HG02938 (cell line): ENCODE results near the gene UNKL.

Experiments
- ATAC-seq: cut with Tn5 transposase; IDR thresholded peaks from one replicate; pipeline ENCODE4 v1.9.1; 2021; ENCODE audit warnings: mild to moderate bottlenecking, moderate library complexity; ENCODE audit not compliant: unreplicated experiment

UNKL gene

GRCh38 chr16:1342526-1343427, 71.7 kb downstream of the UNKL start:
- ATAC-seq = peak; percentile 92

DNA sequence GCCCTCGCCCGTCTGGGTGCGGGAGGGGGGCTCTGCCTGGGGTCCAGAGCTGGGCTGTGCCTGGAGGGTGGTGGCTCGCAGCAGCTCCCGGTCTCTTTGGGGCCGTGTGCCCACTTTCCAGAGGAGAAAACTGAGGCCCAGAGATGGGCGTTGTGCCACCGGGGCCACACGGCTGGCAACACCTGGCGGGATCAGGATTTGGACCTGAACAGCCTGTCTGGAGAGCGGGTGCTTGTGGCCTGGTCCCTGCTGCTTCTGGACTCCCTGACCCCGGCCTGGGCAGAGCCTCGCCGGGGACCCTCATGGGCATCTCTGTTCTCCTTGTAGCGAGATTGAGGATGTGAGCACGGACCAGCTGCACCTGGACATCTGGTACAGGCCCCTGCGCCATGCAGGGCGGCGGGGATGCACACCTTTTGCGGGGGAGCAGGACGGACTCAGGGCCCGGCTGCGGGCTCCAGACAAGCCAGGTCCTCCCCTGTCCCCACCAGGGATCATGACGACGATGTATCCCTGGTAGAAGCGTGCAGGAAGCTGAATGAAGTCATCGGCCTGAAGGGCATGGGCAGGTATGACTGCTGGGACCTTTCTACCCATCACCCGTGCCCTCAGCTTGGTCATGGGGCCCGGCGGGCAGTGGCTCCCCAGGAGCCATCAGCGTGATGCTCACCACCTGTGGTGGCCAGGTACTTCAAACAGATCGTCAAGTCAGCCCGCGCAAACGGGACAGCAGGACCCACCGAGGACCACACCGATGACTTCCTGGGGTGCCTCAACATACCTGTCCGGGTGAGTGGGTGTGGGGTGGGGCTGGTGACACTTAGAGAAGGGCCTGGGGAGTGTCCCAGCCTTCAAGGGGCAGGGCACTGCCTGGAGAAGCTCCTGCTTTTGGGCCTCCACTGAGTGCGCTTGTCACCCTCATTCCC, 72.7 kb downstream of the UNKL start:
- no peak for ATAC-seq

DNA sequence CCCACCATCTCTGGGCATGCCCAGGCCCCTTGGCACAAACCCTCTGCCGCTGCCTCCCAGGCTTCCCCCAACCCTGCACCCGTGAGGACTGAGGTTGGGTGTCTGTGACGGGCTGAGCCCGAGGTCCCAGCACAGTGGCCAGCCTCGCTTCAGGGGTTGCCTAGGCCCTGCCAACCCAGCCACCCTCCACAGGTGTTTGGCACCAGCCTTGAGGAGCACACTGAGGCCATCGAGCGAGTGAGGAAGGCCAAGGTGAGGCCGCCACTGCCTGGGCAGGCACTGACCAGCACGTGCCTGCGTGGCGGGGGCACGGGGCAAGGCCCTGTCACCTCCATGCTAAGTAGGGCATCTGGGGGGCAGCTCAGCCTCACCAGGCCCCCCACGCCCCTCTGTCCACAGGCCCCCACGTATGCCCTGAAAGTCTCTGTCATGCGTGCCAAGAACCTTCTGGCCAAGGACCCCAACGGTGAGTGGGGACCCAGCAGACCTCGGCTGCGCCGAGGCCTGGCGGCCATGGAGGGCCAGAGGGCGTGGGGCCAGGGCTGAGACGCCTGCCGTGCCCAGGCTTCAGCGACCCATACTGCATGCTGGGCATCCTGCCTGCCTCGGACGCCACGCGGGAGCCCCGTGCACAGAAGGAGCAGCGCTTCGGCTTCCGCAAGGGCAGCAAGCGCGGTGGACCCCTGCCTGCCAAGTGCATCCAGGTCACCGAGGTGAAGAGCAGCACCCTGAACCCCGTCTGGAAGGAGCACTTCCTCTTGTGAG, 73.6 kb downstream of the UNKL start:
- no peak for ATAC-seq

DNA sequence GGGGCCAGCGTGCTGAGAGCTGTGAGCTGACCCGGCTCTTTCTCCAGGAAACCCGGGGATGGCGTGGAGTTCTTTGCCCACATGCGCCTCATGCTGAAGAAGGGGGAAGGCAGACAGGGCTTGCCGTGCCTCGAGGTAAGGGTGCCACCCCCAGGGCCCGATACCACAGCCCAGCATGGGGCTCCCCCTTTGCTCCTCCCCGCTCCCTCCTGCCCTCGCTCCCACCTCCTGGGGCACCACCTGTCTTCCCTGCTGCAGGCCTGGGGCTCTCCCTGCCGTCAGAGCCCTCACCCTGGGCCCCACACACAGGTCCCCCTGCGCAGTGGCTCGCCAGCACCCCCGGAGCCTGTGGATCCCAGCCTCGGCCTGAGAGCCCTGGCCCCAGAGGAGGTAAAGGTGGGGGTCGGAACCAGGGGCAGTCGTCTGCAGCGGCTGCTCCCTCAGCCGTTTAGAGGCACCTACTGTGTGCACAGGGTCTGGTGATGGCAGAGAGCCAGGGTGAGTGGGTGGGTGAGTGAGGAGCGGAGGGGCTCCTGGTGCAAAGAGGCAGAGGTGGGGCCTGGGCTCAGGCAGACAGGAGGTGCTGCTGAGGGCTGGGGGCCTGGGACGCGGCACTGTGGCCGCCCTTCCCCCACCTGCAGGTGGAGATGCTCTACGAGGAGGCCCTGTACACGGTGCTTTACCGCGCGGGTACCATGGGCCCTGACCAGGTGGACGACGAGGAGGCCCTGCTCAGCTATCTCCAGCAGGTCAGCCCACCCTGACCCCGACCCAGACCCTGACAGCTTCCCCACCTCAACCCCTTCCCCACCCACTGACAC, 75.4 kb downstream of the UNKL start:
- ATAC-seq = no peak

DNA sequence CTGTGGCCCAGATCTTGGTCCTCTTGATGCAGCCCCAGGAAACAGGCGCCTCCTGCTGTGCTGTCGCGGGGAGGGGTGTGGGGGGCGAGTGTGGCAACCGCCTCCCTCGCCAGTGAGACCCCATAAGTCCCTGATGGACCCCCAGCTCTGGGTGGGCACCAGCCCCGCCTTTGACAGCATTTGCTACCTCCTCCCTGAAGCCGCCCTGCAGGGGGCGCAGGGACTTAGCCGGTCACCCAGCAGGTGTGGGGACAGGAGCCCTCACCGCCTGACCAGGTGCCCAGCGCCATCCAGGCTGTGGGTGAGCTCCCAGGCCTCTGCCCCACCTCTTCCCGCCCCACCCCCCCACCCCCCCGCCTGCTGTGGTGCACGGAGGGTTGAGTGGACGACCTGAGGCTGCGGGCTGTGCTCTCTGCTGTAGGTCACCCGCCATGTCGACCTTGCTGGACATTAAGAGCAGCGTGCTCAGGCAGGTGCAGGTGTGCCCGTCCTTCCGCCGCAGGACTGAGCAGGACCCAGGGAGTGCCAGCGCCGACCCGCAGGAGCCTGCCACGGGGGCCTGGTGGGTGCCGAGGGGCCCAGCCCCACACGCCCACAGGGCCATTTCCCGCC, 76.3 kb downstream of the UNKL start:
- ATAC-seq = no peak

- no peak for ATAC-seq
Measured at GRCh38 chr16:1337486-1337885, 77.0 kb downstream of the UNKL start.

GRCh38 chr16:1336619-1337018, 77.9 kb downstream of the UNKL start:
- ATAC-seq = no peak

- no peak for ATAC-seq
Measured at GRCh38 chr16:1335996-1336395, 78.5 kb downstream of the UNKL start.

DNA sequence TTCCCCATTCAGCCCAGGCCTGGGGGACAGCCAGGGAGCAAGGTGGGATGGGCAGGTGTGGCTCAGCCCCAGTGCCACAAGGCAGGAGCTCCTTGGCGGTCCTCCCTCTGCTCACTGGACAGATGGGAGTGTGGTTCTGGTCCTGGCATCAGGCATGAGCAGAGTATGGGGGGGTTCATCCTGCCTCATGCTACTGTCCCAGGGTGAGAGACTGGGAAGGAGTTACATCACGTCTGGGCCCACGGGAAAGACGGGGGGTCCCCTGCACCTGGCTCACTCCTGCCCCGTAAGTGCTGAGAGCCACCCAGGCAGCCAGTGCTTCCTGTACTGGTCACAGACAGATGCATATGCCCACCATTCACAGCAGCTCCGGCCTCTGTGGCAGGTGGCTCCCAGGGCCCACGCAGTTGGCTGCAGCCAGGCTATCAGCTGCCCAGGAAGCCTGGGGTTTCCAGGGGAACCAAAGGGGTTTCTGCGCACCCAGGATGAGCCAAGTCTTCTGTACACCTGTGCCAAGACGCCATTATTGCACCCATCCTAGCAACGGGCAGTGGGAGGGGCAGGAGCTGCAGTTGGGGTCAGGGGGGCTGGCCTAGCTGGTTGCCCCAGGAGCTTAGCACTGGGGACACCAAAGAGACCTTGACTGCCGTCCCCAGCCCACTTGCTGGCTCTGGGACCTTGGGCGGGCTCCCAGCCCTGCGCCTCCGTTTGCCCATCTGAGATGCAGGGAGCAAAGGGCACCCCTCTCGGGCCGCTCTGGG, 79.1 kb downstream of the UNKL start:
- ATAC-seq = no peak

DNA sequence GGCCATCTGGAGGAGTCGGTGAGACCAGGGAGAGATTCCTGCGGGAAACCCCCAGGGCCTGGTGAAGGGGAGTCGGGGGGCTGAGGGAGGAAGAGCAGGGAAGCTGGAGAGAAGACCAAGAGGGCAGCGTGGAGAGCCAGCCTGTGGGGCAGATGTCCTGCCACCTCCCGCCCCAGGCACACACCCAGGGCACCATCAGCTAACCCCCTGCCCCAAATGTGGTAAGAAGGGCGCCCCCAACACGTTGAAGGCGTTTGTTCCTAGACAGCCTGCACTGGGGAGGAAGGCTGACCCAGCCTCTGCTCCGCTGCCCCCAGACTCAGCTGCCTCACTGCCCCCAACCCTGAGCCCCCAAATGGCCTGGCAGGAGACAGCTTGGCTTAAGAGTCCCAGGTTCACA, 79.8 kb downstream of the UNKL start:
- no peak for ATAC-seq

- ATAC-seq = no peak
Measured at GRCh38 chr16:1333854-1334700, 80.4 kb downstream of the UNKL start.

DNA sequence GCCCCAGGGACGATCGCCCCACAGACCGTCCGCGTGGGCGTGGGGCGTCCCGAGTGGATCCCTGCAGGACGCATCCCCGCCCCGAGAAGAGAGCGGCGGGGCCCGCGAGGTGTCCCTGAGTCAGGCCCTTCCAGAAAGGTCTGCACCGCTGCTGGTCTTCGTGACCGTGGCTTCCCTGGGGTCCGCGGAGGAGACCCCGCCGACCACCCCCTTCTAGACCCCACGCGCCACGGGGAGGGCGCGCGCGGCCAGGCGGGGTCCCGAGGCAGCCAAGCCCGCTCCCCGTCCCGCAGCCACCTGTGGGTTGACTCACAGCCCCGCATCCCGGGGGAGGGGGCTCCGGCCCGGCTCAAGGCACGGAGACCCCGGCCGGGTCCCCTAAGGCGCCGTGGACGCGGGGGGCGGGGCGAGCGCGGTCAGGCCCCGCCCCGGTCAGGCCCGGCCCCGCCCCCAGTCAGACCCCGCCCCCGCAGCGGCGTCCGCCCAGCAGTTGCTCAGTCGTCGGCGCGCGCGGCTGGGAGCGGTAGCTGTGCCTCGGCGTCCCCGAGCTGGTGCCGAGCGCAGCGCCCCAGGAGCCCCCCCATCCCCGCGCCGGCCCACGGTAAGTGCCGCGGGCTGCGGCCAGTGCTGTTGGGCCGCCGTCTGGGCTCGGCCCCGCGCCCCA, 81.2 kb downstream of the UNKL start, which contains the start of gene BAIAP3:
Gene BAIAP3, plus strand, starts transcription at position 497 of the 664 bp plus-strand sequence. CDS start 4,905 bp downstream, outside the sequence.
- no peak for ATAC-seq

- ATAC-seq = no peak
Measured at GRCh38 chr16:1332618-1333148, 81.8 kb downstream of the UNKL start.

DNA sequence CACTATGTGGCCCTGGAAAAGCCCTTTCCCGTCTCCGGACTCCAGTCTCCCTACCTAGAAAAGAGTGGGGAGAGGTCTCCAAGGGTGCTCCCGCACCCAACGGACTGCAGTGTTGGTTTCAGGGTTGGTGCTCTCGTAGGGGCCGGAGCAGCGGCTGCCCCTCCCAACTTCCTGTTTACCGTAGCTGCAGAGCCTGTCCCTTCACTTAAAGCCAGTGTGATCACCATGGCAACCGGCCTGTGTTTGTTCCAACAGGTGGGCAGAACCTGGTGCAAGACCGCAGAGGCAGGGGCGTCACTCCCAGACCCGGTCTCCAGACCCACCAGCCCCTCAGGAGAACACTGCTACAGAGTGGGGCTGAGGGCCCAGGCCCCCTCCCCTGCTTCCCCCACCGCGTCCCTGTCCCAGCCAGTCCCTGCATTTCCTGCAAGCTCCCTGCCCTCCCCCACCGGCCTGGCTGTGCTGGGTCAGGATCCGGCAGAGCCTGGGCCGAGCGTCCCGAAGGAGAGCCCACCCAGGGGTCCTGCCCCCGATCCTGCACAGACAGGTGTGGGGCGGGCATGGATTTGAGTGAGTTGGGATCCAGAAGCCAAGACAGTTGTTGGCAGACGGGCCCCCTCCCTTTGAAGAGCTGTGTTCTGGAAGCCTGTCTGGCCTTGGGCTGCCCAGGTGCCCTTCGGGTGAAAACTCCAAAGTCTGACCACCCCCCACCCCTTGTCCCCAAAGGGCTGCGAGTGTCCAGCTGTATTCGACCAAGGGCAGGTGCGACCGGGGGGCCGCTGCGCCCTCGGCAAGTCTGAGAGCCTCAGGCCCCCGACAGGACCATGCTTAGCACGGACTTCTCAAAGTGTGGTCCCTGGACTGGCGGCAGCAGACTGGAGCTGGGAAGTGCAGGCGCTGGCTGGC, 82.5 kb downstream of the UNKL start:
- peak; percentile 62 for ATAC-seq

- ATAC-seq = no peak
Measured at GRCh38 chr16:1330931-1331711, 83.4 kb downstream of the UNKL start.
